AG20443 (cell line): ENCODE results near the gene TCERG1L.
"Not testable (repeated sequence)": the region's sequence is repeated elsewhere in the genome, so short reads cannot be mapped to it uniquely, and the experiment has no call there.

Experiments
- DNase-seq: peaks from one replicate; pipeline ENCODE4 v3.0.0; 2012; ENCODE audit warnings: low spot score, mixed read lengths

The TCERG1L gene

DNA sequence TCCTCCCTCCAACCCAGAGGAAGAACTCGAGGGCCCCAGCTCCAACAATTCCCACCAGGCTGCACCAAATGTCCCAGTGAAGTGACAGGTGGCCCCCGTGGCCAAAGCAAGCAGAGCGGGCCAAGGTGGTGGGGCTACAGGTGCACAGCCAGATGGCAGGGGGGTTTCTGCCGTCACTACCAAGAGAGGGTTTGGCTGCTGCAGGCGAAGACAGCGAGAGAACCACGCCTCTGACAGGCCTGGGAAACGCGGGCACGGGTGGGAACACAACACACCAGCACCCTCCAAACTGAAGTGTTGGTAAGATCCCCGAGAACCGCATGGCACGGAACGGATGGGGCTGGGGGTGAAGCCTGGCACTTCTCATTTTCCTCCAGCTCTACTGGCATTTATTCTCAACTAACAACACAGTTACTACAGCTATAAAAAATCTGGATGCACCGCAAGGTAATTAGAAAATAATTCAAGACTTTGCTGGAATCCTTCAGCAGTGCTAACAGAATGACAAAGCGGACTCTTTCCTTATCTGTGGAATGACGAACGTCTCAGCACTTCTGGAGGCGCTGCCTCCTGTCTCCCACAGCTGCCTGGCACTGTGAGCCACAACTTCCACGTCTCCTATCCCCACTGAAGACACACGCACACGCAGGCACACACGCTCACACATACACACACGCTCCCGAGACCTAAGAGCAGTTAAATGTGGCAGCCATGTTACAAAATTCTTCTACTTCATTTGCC lies 167.9 kb downstream of the TCERG1L start:
- no peak for DNase-seq

DNA sequence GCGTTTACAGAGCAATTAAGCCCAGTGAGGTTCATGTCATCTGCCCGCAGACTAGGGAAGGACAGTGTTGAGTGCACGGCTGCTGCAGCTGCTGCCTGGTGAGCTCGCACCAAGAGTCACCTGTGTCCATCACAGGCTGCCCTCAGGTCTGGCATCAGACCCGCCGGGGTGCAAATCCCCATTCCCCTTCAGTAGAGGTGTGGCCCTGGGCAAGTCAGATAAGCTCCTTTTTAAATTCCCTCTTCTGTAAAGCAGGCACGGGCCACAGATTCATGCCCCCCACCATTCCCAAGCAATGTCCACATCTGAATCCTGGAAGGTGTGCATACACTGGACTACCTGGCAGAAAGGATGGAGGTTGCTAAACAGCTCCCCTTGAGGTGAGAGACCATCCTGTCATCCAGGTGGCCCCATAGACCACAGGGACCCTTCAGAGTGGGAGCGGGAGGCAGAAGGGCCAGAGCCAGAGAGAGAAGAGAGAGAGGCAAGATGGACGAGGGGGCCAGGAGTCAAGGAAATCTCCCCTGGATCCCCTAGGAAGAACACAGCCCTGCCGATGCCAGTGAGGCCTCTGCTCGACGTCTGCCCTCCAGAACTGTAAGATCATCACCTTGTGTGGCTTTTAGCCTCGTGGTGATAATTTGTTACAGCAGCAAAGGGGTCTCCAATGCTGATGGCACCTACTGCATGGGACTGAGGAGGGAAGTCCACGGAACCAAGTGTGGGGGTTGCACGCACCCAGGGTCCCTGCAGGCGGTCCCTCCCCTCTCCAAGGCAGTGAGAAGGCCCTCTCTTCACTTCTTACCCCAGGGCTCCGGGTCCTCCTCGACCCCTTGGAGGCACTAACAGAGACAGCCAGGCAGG lies 168.8 kb downstream of the TCERG1L start:
- no peak for DNase-seq

DNA sequence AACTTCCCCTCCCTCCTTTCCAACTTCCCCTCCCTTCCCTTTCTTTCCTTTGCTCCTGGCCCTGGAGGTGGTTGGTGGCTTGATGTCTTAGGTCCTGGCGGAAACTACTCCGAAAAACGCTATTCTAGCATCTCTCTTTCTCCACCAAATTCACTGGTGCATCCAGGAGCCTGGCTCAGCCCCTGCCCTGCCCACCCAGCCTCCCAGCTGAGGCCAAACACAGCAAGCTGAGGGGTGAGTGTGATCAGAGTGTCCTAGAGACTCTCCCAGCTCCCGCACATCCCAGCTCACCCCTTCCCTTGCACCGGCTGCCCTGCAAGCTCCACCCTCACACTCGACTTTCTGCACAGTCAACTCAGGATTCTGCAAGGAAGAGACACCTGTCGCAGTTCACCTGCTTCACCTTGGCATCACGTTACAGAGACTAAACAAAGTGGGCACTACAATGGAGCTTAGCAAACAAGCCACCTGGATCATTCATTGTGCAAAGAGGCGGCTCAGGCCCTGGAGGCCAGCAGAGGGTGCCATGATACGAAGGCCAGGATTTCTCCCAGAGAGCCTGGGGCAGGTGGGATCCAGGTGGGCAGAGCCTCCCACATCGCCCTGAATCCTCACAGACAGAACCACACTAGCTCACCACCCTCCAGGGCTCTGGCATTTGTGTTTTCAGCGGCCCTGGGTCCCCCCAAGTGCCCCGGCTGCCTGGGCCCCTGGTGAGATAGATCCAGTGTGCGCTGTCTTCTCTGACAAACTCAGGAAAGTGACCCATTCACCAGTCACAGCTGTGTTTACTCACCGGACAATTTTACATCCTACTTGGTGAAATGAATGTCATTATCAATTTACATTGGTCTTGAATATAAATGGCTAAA lies 169.6 kb downstream of the TCERG1L start:
- DNase-seq = no peak

DNA sequence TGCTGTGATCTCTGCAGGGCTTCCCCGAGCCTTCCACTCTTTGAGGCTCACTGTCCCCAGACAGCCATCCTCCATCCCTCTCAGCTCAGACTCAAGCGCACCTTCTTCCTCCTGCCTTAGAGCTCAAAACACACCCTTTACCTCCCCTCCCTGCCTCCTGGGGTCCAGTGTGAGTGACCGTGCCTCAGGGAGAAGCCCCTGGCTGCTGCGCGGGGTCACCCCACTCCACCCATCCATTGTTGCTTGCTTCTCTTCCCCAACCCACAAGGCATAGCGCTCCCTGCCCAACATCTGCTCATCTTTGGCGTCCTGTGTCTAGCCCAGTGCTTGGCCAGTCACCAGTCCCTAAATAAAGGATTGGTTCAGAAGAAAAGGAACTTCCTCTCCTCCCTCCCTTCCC lies 170.3 kb downstream of the TCERG1L start:
- DNase-seq = no peak

GRCh38 chr10:131140606-131141005 lies 170.9 kb downstream of the TCERG1L start:
- no peak for DNase-seq

- no peak for DNase-seq
Observed at GRCh38 chr10:131137223-131137622, 174.3 kb downstream of the TCERG1L start.

DNA sequence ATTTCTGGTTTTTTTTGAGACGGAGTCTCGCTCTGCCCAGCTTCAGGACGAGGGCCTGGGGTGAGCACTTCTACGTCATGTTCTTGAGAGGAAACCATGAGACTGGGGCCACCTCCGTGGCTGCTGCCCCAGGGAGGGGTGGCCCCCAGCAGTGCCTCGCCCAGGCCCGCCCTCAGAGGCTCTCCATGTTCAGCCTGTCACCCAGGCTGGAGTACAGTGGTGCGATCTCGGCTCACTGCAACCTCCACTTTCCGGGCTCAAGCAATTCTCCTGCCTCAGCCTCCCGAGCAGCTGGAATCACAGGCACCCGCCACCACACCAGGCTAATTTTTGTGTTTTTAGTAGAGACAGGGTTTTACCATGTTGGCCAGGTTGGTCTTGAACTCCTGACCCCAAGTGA lies 175.2 kb downstream of the TCERG1L start:
- DNase-seq = not testable (repeated sequence)

- DNase-seq = no peak
Observed at GRCh38 chr10:131135716-131136115, 175.8 kb downstream of the TCERG1L start.

- no peak for DNase-seq
Observed at GRCh38 chr10:131134651-131135050, 176.9 kb downstream of the TCERG1L start.

GRCh38 chr10:131134001-131134576 lies 177.4 kb downstream of the TCERG1L start:
- no peak for DNase-seq

- DNase-seq = no peak
Observed at GRCh38 chr10:131132681-131133080, 178.8 kb downstream of the TCERG1L start.

GRCh38 chr10:131131726-131132591 lies 179.6 kb downstream of the TCERG1L start:
- no peak for DNase-seq

DNA sequence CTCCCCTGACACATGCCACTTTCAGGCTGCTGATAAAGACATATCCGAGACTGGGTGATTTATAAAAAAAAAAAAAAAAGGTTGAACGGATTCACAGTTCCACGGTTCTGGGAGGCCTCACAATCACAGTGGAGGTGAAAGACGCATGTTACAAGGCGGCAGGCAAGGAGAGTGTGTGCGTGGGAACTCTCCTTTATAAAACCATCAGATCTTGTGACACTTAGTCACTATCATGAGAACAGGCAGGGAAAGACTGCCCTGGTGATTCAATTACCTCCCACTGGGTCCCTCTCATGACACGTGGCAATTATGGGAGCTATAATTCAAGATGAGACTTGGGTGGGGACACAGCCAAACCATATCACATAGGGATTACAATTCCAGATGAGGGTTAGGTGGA lies 181.5 kb downstream of the TCERG1L start:
- DNase-seq = no peak

DNA sequence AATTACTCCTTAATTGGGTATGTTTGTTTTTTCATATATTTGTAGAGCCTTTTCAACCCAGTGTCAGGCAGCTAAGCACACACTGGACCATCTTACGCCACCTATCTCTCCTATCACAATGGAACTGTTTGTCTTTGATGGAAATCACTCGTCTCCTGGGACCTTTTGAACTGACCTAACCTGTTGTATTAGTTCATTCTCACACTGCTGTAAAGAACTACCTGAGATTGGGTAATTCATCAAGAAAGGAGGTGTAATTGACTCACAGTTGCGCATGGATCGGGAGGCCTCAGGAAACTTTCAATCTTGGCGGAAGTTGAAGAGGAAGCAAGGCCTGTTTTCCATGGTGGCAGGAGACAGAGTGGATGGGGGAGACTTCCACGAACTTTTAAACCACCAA lies 182.0 kb downstream of the TCERG1L start:
- no peak for DNase-seq

GRCh38 chr10:131128731-131129130 lies 182.8 kb downstream of the TCERG1L start:
- no peak for DNase-seq

GRCh38 chr10:131127610-131128009 lies 183.9 kb downstream of the TCERG1L start:
- DNase-seq = no peak

GRCh38 chr10:131127138-131127589 lies 184.4 kb downstream of the TCERG1L start:
- DNase-seq = no peak

GRCh38 chr10:131126321-131127137 lies 185.0 kb downstream of the TCERG1L start:
- DNase-seq = no peak

GRCh38 chr10:131125511-131126225 lies 185.9 kb downstream of the TCERG1L start:
- DNase-seq = no peak
